NCI-H524 treated with DMSO at 0.1 percent for 48 hours (cell line): Measurements from ENCODE around the gene MT1H.
"Not testable (repeated sequence)": the region's sequence is repeated elsewhere in the genome, so short reads cannot be mapped to it uniquely, and the experiment has no call there.

Source experiments
- DNase-seq: peaks from one replicate; lab custom pipeline; 2025; lab: John Stamatoyannopoulos, UW

Gene MT1H

GRCh38 chr16:56684926-56685590, 15.4 kb downstream of the MT1H start:
- DNase-seq = no peak

DNA sequence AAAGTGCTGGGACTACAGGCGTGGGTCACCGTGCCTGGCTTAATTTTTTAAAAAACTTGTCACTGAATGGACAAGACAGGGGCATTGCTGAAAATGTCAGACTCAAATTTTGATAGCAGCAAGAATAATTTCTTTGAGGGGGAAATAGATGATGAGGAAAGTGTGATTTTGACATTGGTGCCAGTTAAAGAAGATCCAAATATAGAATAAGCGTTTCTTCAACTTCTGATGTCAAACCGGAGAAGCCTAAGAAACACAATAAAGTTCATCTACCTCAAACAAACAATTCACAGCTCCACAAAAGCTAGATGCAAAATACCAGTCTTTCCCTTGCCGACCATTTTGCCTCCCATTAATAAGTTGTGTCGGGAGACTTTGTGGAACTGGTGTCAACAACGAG, 17.1 kb downstream of the MT1H start:
- no peak for DNase-seq

GRCh38 chr16:56688762-56689161, 19.1 kb downstream of the MT1H start:
- no peak for DNase-seq

DNA sequence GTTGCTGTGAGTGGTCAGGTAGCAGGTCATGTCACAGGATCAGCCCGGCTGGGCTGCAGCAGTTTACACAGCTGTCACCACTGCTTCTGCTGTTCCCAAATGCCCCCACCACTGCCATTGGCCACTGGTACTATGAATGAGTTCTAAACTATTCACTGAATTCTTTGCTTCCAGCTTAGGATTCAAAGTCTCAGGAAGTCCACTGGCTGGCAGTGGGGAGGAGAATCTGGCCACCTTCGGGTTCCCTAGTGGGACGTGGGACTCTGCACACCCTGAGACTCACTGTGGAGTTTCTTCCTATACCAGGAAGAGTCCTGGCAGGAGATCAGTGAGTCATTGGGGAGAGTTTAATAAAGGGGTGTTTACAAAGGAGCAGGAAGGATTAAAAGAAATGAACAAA, 19.6 kb downstream of the MT1H start:
- DNase-seq = no peak

DNA sequence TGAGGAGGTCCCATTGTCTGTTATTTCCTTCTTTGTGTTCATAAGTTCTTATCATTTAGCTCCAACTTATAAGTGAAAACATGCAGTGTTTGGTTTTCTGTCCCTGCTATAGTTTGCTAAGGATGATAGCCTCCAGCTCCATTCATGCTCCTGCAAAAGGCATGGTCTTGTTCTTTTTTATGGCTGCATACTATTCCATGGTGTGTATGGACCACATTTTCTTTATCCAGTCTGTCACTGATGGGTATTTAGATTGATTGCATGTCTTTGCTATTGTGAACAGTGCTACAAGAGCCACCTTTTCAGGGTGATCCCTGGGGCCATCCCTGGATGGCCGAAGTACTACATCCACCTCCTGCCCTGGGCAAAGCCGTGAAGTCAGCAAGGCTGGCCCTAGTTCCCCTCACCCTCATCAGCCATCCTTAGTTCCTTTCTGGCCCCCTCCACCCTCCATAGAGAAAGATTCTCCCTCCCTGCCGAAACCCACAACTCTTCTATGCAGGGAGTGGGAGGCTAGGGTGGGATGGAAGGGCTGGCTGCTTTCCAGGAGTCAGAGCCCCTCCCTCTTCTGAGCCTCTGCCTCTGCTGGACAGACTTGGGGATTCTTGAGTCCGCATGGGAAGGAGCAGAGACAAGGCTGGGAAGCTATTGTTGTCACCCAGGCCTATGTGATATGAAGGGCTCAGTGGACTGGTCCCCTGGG, 21.0 kb downstream of the MT1H start:
- DNase-seq = no peak

DNA sequence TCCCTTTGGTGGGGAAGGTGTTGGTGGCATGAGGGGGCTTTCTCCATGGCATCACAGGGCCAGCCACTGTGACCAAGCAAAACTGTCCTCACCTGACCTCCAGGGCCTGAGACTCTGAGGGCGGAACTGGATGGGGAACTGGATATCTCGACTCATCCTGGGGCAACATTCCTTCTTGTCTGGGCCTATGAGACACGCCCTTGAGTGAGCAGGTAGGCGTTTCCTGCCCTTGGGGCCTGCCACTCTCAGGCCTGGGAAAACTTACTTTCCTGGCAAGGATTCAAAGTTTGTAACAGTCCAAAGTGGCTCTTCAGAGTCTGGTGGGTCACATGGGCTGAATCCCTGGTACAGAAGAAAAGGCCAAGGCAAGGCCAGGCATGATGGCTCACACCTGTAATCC, 22.3 kb downstream of the MT1H start:
- no peak for DNase-seq

GRCh38 chr16:56695246-56695645, 25.6 kb downstream of the MT1H start:
- DNase-seq = no peak

- no peak for DNase-seq
Measured at GRCh38 chr16:56697456-56698155, 28.0 kb downstream of the MT1H start.

GRCh38 chr16:56700195-56700594, 30.6 kb downstream of the MT1H start:
- no peak for DNase-seq

DNA sequence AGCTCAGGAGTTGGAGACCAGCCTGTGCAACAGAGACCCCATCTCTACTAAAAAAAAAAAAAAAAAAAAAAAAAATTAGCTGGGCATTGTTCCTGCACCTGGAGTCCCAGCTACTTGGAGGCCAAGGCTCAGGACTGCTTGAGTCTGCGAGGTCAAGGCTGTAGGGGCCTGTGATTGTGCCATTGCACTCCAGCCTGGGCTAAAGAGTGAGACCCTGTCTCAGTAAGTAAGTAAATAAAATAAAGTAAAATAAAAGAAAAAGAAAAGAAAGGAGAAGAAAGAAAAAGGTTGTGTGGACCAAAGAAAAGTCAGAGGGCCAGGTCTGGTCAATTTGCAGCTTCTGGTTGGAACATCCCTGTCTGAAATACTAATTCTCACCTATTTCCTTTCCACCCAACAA, 31.0 kb downstream of the MT1H start:
- no peak for DNase-seq

DNA sequence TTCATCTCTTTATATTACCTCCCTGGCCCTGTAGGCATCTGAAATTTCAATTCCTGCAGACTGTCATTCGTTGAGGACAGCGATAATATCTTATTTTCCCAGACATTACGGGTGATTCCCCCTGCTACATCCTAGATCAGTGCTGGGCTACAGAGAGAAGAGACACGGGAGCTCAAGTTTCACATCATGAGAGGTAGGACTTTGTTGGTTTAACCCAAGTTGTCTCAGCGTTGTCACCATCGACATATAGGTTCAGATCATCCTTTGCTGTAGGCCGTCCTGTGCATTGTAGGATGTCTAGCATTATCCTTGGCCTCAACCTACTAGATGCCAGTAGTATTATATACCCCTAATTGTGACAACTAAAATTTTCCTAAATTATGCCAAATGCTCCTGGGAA, 31.9 kb downstream of the MT1H start:
- no peak for DNase-seq

- DNase-seq = no peak
Measured at GRCh38 chr16:56702836-56703235, 33.2 kb downstream of the MT1H start.

DNA sequence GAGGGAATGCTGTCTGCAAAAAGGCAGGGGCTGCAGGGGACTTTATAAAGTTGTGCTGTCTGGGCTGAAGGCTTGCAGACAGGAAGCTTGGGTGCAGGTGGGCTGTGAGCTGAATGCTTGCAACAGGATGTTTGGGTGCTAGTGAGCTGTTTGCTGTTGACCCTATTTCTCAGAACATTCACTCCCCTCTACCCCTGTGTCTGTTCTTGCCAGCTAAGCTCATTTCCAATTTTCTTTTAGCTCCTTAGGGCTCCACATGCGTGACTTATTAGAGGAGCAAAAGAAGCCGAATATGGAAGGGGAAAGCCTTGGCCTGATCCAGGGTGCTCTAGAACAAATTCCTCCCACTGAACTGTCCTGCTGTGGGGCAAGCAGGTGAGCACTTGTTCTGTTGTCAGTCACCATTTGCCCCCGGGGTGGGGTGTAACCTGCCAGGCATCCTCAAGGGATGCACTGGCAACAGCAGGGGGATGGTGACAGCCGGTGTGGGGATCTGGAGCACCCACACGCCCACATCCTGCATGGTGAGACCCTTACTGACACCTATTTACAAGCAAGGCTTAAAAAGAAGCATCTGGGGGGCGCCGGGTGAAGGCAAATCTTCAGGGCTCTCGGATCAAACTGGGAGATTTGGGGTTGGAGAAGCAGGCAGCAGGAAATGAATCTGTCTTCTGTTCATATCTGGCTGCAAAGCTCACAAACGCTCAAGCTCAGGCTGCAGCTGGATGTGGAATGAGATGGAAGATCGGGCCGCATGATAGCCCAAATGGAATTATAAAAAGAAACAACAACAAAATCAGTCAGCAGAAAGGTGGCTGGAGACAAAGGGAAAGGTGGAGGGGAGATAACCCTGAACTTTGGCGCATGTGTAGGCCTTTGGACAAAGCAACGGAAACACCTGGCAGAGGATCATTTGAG, 39.2 kb downstream of the MT1H start:
- no peak for DNase-seq

- no peak for DNase-seq
Measured at GRCh38 chr16:56709443-56710040, 39.9 kb downstream of the MT1H start.

GRCh38 chr16:56710181-56710737, 40.6 kb downstream of the MT1H start:
- no peak for DNase-seq

DNA sequence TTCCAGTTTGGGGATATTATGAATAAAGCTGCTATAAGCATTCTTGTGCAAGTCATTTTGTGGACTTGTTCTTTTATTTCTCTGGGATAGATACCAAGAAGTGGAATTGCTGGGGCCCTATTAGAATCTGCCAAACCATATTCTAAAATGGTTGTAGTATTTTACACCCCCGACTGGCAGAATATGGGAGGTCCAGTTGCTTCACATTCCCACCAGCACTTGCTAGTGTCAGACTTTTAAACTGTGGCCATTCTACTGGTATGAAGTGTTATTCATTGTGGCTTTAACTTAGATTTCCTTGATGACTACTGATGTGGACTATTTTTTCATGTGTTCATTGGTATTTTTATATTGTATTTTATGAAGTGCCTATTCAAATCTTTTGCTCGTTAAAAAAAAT, 42.2 kb downstream of the MT1H start:
- DNase-seq = no peak

- DNase-seq = no peak
Measured at GRCh38 chr16:56713794-56714193, 44.2 kb downstream of the MT1H start.

GRCh38 chr16:56715126-56715525, 45.5 kb downstream of the MT1H start:
- no peak for DNase-seq

- peak; percentile 86 for DNase-seq
Measured at GRCh38 chr16:56716761-56717160, 47.1 kb downstream of the MT1H start.

DNA sequence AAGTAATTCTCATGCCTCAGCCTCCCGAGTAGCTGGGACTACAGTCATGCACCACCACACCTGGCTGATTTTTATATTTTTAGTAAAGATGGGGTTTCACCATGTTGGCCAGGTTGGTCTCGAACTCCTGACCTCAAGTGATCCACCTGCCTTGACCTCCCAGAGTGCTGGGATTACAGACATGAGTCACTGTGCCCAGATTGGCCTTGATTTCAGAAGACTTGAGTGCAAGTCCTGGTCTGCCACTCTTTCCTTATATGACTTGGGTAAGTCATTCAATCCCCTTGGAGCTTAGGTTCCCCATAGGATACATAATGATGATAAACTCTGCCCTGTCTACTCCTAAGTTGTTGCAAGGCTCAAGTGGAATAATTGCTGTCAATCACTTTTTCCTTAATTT, 47.9 kb downstream of the MT1H start:
- DNase-seq = not testable (repeated sequence)
